HL-60 (cell line): ENCODE results near the gene TEX35.

ENCODE experiments used
- DNase-seq, 2 experiments: peaks; one replicate each; pipeline ENCODE4 v3.0.0-alpha.2; 2010 to 2020; ENCODE audit warnings: low read depth in 1 of 2, low spot score in 1 of 2
- H3K27ac ChIP-seq: fragments of 250-450 bp; sonication (Bioruptor Pico); replicated peaks from 2 replicates; pipeline ENCODE4 v1.5.1; 2020; ENCODE audit warnings: mild to moderate bottlenecking, moderate library complexity
- H3K27me3 ChIP-seq: fragments of 250-450 bp; sonication (Bioruptor Pico); 2 replicates; pipeline ENCODE4 v1.5.1; 2021; ENCODE audit warnings: mild to moderate bottlenecking, moderate library complexity; ENCODE audit not compliant: insufficient read depth, poor library complexity, severe bottlenecking
- H3K4me3 ChIP-seq: replicated peaks from 2 replicates; pipeline ENCODE4 v1.5.1; 2011; ENCODE audit warnings: mild to moderate bottlenecking, control low read depth, low read length; ENCODE audit not compliant: insufficient read depth
- CTCF ChIP-seq: IDR thresholded peaks from one replicate; pipeline ENCODE4 v1.5.1; 2011; ENCODE audit warnings: low read length, control low read depth, inconsistent platforms; ENCODE audit not compliant: insufficient read depth
- GABPA ChIP-seq: IDR thresholded peaks from 2 replicates; pipeline ENCODE4 v1.6.1; 2012; ENCODE audit warnings: low read depth
- POLR2AphosphoS5 ChIP-seq: IDR thresholded peaks from 2 replicates; pipeline ENCODE4 v1.6.1; 2012; ENCODE audit warnings: low read depth
- SPI1 ChIP-seq: IDR thresholded peaks from 2 replicates; pipeline ENCODE4 v1.6.1; 2012; ENCODE audit warnings: low read depth, mild to moderate bottlenecking, borderline replicate concordance
- TF ChIP-seq, protein P1 (sequence below): IDR thresholded peaks from 2 replicates; pipeline ENCODE4 v1.6.1; 2012; ENCODE audit warnings: low read depth; ENCODE audit not compliant: insufficient replicate concordance

Gene TEX35

DNA sequence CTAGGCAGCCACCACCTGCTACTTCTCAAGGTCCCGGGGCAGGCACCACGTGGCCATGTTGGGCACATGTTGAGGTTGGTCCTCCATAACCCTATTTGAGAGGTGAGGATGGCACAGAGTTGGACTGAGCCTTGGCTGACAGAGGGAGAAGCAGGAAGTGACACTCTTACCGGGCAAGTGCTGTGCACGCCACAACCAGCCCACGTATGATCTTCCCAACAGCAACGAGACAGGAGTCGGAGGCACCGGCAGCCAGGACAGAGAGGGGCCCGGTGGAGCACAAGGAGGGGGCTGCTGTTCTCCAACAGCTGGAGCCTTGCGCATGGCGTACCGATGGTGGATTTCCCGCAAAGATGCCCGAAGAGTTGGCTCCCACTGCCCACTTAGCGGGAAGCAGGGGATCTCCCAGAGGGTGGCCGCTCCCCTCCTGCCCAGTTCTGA, 19.6 kb upstream of the TEX35 start:
- Histone ChIP-seq H3K27ac (no peak overlapping the region), H3K27me3 (no peaks in the 10 kb centered on the region), H3K4me3 (no peak overlapping the region)
- DNase-seq: no peak
- no peak for TF ChIP-seq POLR2AphosphoS5
- no peak for TF ChIP-seq SPI1
- TF ChIP-seq CTCF: no peak
- TF ChIP-seq GABPA: no peak
- TF ChIP-seq, protein P1, sequence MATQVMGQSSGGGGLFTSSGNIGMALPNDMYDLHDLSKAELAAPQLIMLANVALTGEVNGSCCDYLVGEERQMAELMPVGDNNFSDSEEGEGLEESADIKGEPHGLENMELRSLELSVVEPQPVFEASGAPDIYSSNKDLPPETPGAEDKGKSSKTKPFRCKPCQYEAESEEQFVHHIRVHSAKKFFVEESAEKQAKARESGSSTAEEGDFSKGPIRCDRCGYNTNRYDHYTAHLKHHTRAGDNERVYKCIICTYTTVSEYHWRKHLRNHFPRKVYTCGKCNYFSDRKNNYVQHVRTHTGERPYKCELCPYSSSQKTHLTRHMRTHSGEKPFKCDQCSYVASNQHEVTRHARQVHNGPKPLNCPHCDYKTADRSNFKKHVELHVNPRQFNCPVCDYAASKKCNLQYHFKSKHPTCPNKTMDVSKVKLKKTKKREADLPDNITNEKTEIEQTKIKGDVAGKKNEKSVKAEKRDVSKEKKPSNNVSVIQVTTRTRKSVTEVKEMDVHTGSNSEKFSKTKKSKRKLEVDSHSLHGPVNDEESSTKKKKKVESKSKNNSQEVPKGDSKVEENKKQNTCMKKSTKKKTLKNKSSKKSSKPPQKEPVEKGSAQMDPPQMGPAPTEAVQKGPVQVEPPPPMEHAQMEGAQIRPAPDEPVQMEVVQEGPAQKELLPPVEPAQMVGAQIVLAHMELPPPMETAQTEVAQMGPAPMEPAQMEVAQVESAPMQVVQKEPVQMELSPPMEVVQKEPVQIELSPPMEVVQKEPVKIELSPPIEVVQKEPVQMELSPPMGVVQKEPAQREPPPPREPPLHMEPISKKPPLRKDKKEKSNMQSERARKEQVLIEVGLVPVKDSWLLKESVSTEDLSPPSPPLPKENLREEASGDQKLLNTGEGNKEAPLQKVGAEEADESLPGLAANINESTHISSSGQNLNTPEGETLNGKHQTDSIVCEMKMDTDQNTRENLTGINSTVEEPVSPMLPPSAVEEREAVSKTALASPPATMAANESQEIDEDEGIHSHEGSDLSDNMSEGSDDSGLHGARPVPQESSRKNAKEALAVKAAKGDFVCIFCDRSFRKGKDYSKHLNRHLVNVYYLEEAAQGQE: no peak

DNA sequence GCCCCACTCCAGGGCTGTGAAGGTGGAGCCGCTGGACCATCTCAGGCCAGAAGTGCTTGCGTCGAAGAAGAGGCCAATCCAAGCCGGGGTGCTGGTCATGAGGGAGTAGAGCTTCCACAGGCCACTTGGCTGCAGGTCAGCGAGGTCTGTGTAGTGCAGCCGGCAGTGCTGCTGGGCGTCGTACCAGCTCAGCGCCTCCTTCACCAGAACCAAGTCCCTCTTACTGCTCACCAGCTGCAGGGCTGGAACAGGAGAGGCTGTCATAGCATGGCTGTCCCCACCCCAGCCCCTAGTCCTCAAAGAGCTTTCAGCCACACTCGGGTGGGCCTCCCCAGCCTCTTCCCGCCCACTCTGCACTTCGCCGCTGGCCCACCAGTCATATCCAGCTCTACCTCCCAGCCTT, 18.3 kb upstream of the TEX35 start:
- Histone ChIP-seq H3K4me3 (no peak overlapping the region), H3K27me3 (no peaks in the 10 kb centered on the region), H3K27ac (no peak overlapping the region)
- no peak for TF ChIP-seq SPI1
- no peak for TF ChIP-seq CTCF
- no peak for TF ChIP-seq POLR2AphosphoS5
- no peak for TF ChIP-seq GABPA
- TF ChIP-seq, protein P1: no peak
- no peak for DNase-seq

GRCh38 chr1:178495158-178495557, 17.8 kb upstream of the TEX35 start:
- TF ChIP-seq GABPA (no peak), CTCF (no peak), POLR2AphosphoS5 (no peak), SPI1 (no peak)
- TF ChIP-seq, protein P1: no peak
- Histone ChIP-seq H3K27me3 (no peaks in the 10 kb centered on the region), H3K4me3 (no peak overlapping the region), H3K27ac (no peak overlapping the region)
- DNase-seq: no peak
